OCI-LY1 (cell line): ENCODE measurements around the gene SLC28A1.

Experiments
- H2AFZ ChIP-seq: fragments of 200-600 bp; sonication (generic), shearing (Covaris generic); 2 replicates; pipeline ENCODE4 v1.6.0; 2014; ENCODE audit warnings: antibody characterized with exemption, mild to moderate bottlenecking, low read length
- H3F3A ChIP-seq: fragments of 200-600 bp; sonication (generic), shearing (Covaris generic); 2 replicates; pipeline ENCODE4 v1.6.0; 2014; ENCODE audit warnings: mild to moderate bottlenecking, antibody characterized with exemption, low read length, moderate library complexity; ENCODE audit not compliant: insufficient read depth
- H3K27ac ChIP-seq: fragments of 200-600 bp; sonication (generic); 2 replicates; pipeline ENCODE4 v1.5.1; 2014; ENCODE audit warnings: low read length, mixed run types, mild to moderate bottlenecking, low read depth; ENCODE audit not compliant: poor library complexity, severe bottlenecking
- H3K27me3 ChIP-seq: fragments of 200-600 bp; sonication (generic); 2 replicates; pipeline ENCODE4 v1.6.0; 2014; ENCODE audit warnings: antibody characterized with exemption, mild to moderate bottlenecking, low read length, moderate library complexity; ENCODE audit not compliant: insufficient read depth
- H3K36me3 ChIP-seq: fragments of 200-600 bp; sonication (generic); 2 replicates; pipeline ENCODE4 v1.6.1; 2014; ENCODE audit warnings: mild to moderate bottlenecking, antibody characterized with exemption, low read length, moderate library complexity, mixed read lengths; ENCODE audit not compliant: insufficient read depth
- H3K4me1 ChIP-seq: fragments of 200-600 bp; sonication (generic); 2 replicates; pipeline ENCODE4 v1.5.1; 2014; ENCODE audit warnings: mild to moderate bottlenecking, low read length, moderate library complexity; ENCODE audit not compliant: insufficient read depth, severe bottlenecking
- H3K4me2 ChIP-seq: fragments of 200-600 bp; sonication (generic), shearing (Covaris generic); 2 replicates; pipeline ENCODE4 v1.6.1; 2014; ENCODE audit warnings: low read length
- H3K4me3 ChIP-seq: fragments of 200-600 bp; sonication (generic); 2 replicates; pipeline ENCODE4 v1.5.1; 2014; ENCODE audit warnings: low read length, low read depth, mild to moderate bottlenecking, mixed read lengths; ENCODE audit not compliant: poor library complexity, severe bottlenecking
- H3K79me2 ChIP-seq: fragments of 200-600 bp; shearing (Covaris generic); 2 replicates; pipeline ENCODE4 v1.6.1; 2016; ENCODE audit warnings: mixed run types, low read length, mixed read lengths; ENCODE audit not compliant: insufficient read depth
- H3K9ac ChIP-seq: fragments of 200-600 bp; sonication (generic), shearing (Covaris generic); 2 replicates; pipeline ENCODE4 v1.6.1; 2014; ENCODE audit warnings: mild to moderate bottlenecking, low read length, mixed read lengths
- H3K9me2 ChIP-seq: fragments of 200-600 bp; sonication (generic), shearing (Covaris generic); 2 replicates; pipeline ENCODE4 v1.6.1; 2014; ENCODE audit warnings: low read depth, mild to moderate bottlenecking, low read length, mixed read lengths
- H3K9me3 ChIP-seq: fragments of 200-600 bp; shearing (Covaris generic); 2 replicates; pipeline ENCODE4 v1.6.1; 2014; ENCODE audit warnings: low read length, mixed read lengths
- H4K20me1 ChIP-seq: fragments of 200-600 bp; sonication (generic), shearing (Covaris generic); 2 replicates; pipeline ENCODE4 v1.6.0; 2016; ENCODE audit warnings: mild to moderate bottlenecking, low read length; ENCODE audit not compliant: insufficient read depth
- CTCF ChIP-seq: fragments of 200-600 bp; sonication (generic), shearing (Covaris generic); IDR thresholded peaks from 2 replicates; pipeline ENCODE4 v1.5.1; 2017; ENCODE audit warnings: mild to moderate bottlenecking, antibody characterized with exemption, low read length, moderate library complexity, mixed read lengths
- EZH2 ChIP-seq: fragments of 200-600 bp; sonication (generic), shearing (Covaris generic); IDR thresholded peaks from 2 replicates; pipeline ENCODE4 v1.8.0; 2017; ENCODE audit warnings: borderline replicate concordance, mixed run types, mild to moderate bottlenecking, antibody characterized with exemption, low read length, moderate library complexity, mixed read lengths

Gene SLC28A1

GRCh38 chr15:84979651-84980050 is 95.2 kb downstream of the SLC28A1 start:
- H3K79me2 ChIP-seq = no peaks in the 10 kb centered on the region
- H3K9ac ChIP-seq = no peak overlapping the region
- H3K27me3 ChIP-seq = peaks cover 12% of the 10 kb centered on the region; the same call in 1 of the 2 replicates
- H3K4me3 ChIP-seq = no peak overlapping the region
- no peak overlapping the region for H2AFZ ChIP-seq
- no peaks in the 10 kb centered on the region for H4K20me1 ChIP-seq
- H3K9me3 ChIP-seq = no peaks in the 10 kb centered on the region
- no peak overlapping the region for H3K4me2 ChIP-seq
- peaks cover 15% of the 10 kb centered on the region for H3K4me1 ChIP-seq
- no peaks in the 10 kb centered on the region for H3F3A ChIP-seq
- TF ChIP-seq EZH2 (no peak), CTCF (no peak)
- H3K9me2 ChIP-seq = no peaks in the 10 kb centered on the region
- no peaks in the 10 kb centered on the region for H3K36me3 ChIP-seq
- no peak overlapping the region for H3K27ac ChIP-seq

GRCh38 chr15:84980196-84981053 is 96.0 kb downstream of the SLC28A1 start:
- Histone ChIP-seq H4K20me1 (no peaks in the 10 kb centered on the region), H3F3A (no peaks in the 10 kb centered on the region), H3K9me3 (no peaks in the 10 kb centered on the region), H3K9ac (peak overlapping the region; percentile 65), H3K27me3 (peaks cover 12% of the 10 kb centered on the region; the same call in 1 of the 2 replicates), H3K79me2 (no peaks in the 10 kb centered on the region), H3K4me1 (peaks cover 15% of the 10 kb centered on the region), H3K9me2 (no peaks in the 10 kb centered on the region), H3K4me3 (peak overlapping the region; percentile 71), H3K4me2 (peak overlapping the region; percentile 83), H2AFZ (no peak overlapping the region), H3K36me3 (no peaks in the 10 kb centered on the region), H3K27ac (no peak overlapping the region)
- TF ChIP-seq EZH2 = no peak
- no peak for TF ChIP-seq CTCF

GRCh38 chr15:84981054-84981710 is 96.7 kb downstream of the SLC28A1 start:
- peak overlapping the region; percentile 65 for H3K9ac ChIP-seq
- no peaks in the 10 kb centered on the region for H3K36me3 ChIP-seq
- H3K79me2 ChIP-seq = no peaks in the 10 kb centered on the region
- H3K4me2 ChIP-seq = peak overlapping the region; percentile 83
- H3K9me2 ChIP-seq = no peaks in the 10 kb centered on the region
- peaks cover 12% of the 10 kb centered on the region; the same call in 1 of the 2 replicates for H3K27me3 ChIP-seq
- no peak overlapping the region for H3K27ac ChIP-seq
- peak overlapping the region; percentile 73; the same call in 1 of the 2 replicates for H2AFZ ChIP-seq
- no peaks in the 10 kb centered on the region for H3K9me3 ChIP-seq
- H3F3A ChIP-seq = no peaks in the 10 kb centered on the region
- H3K4me1 ChIP-seq = peaks cover 15% of the 10 kb centered on the region
- TF ChIP-seq EZH2 (no peak), CTCF (no peak)
- H4K20me1 ChIP-seq = no peaks in the 10 kb centered on the region
- peak overlapping the region; percentile 71 for H3K4me3 ChIP-seq
